ENCODE results near the gene TMEM185B. TPM values are rescaled to one million over a fixed set of nuclear protein-coding genes. Genes with fewer than 3 reads are reported as not detected.

TMEM185B gene
- 27.8 to 28.6 TPM (median 27.9 TPM) in 3 replicates for total RNA-seq

GRCh38 chr2:120223034-120223912 is at the start of gene TMEM185B:
Gene TMEM185B (minus strand): TSS chr2:120223400. CDS start chr2:120222976, 424 bp downstream.
- peak within 1 kb of the TSS; percentile 43 for H3K27ac Mint-ChIP-seq
- peaks cover 24% of the 10 kb centered on the region for H3K4me1 Mint-ChIP-seq
- peaks cover 27% of the 10 kb centered on the region for H3K27me3 Mint-ChIP-seq (ENCODE audit: low read depth)
- TF ChIP-seq CTCF (IDR thresholded peaks at IDR 0.05; ENCODE audit: unreplicated experiment), result peak; percentile 27
- DNase-seq (ENCODE audit: low spot score in 2 of 2, unreplicated experiment in 2 of 2), result peak; percentile 73 to 91
- peaks cover 35% of the 10 kb centered on the region for H3K36me3 Mint-ChIP-seq
- H3K4me3 Mint-ChIP-seq, result peak within 1 kb of the TSS; percentile 68
- peaks cover 3% of the 10 kb centered on the region for H3K9me3 Mint-ChIP-seq

- H3K9me3 Mint-ChIP-seq, result peaks cover 8% of the 10 kb centered on the region
- no peak for DNase-seq (ENCODE audit: low spot score in 2 of 2, unreplicated experiment in 2 of 2)
- H3K27me3 Mint-ChIP-seq (ENCODE audit: low read depth), result no peaks in the 10 kb centered on the region
- no peak overlapping the region for H3K27ac Mint-ChIP-seq
- peaks cover 6% of the 10 kb centered on the region for H3K4me1 Mint-ChIP-seq
- H3K4me3 Mint-ChIP-seq, result no peak overlapping the region
- no peak for TF ChIP-seq CTCF (IDR thresholded peaks at IDR 0.05; ENCODE audit: unreplicated experiment)
- peaks cover 10% of the 10 kb centered on the region for H3K36me3 Mint-ChIP-seq
Observed at GRCh38 chr2:120271711-120272379, 48.6 kb upstream of the TMEM185B start.

DNA sequence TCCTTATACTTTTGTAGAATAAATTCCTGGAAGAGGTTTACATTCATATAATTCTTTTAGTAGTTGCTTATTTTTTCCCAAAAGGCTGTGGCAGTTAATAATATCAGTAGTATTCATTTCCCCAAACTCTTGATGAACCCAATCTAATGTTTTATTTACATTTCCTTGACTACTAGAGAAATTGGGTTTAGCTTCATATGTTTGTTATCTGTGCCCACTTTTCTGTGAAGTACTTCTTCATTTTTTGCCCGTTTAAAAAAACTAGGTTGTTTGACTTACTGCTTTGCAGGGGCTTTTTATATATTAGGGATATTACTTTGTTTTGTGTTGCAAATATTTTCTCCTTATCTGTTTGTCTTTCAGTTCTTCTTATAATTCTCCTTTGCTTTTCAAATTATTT is 46.6 kb upstream of the TMEM185B start:
- Mint-ChIP-seq H3K36me3 (peaks cover 8% of the 10 kb centered on the region), H3K4me1 (peaks cover 6% of the 10 kb centered on the region), H3K27me3 (ENCODE audit: low read depth) (no peaks in the 10 kb centered on the region), H3K27ac (no peak overlapping the region), H3K4me3 (no peak overlapping the region), H3K9me3 (peaks cover 3% of the 10 kb centered on the region)
- TF ChIP-seq CTCF (IDR thresholded peaks at IDR 0.05; ENCODE audit: unreplicated experiment), result no peak
- DNase-seq (ENCODE audit: low spot score in 2 of 2, unreplicated experiment in 2 of 2), result no peak

GRCh38 chr2:120269076-120269744 is 46.0 kb upstream of the TMEM185B start:
- Mint-ChIP-seq H3K4me3 (no peak overlapping the region), H3K36me3 (peaks cover 8% of the 10 kb centered on the region), H3K4me1 (peaks cover 3% of the 10 kb centered on the region), H3K27ac (no peak overlapping the region), H3K9me3 (peaks cover 3% of the 10 kb centered on the region), H3K27me3 (ENCODE audit: low read depth) (no peaks in the 10 kb centered on the region)
- TF ChIP-seq CTCF (IDR thresholded peaks at IDR 0.05; ENCODE audit: unreplicated experiment), result no peak
- no peak for DNase-seq (ENCODE audit: low spot score in 2 of 2, unreplicated experiment in 2 of 2)

GRCh38 chr2:120267348-120267747 is 44.1 kb upstream of the TMEM185B start:
- Mint-ChIP-seq H3K9me3 (peaks cover 3% of the 10 kb centered on the region), H3K4me3 (no peak overlapping the region), H3K4me1 (peaks cover 2% of the 10 kb centered on the region), H3K27me3 (ENCODE audit: low read depth) (no peaks in the 10 kb centered on the region), H3K36me3 (peaks cover 8% of the 10 kb centered on the region), H3K27ac (no peak overlapping the region)
- no peak for TF ChIP-seq CTCF (IDR thresholded peaks at IDR 0.05; ENCODE audit: unreplicated experiment)
- DNase-seq (ENCODE audit: low spot score in 2 of 2, unreplicated experiment in 2 of 2), result no peak

Measured in mesothelial cell of epicardium (in vitro differentiated cells).